Vagina (tissue), 2 donors: ENCODE data around the gene HYOU1. TPM values are rescaled to one million over a fixed set of nuclear protein-coding genes. Genes with fewer than 3 reads are reported as not detected.
"Not testable (repeated sequence)": the region's sequence is repeated elsewhere in the genome, so short reads cannot be mapped to it uniquely, and the experiment has no call there.

Experiments used
- DNase-seq, 2 donors: peaks; one replicate each; pipeline ENCODE4 v3.0.0-alpha.2; 2017; ENCODE audit errors: extremely low spot score in 2 of 2
- H3K27ac ChIP-seq: fragments of 200-600 bp; sonication (generic); one replicate; pipeline ENCODE4 v1.5.1; 2019
- H3K27me3 ChIP-seq: fragments of 200-600 bp; sonication (generic); one replicate; pipeline ENCODE4 v1.5.1; 2019
- H3K36me3 ChIP-seq, 2 donors: fragments of 200-600 bp; sonication (generic); one replicate each; pipeline ENCODE4 v1.5.1; 2017 to 2019
- H3K4me1 ChIP-seq: fragments of 200-600 bp; sonication (generic); one replicate; pipeline ENCODE4 v1.5.1; 2019
- H3K4me3 ChIP-seq, 2 donors: fragments of 200-600 bp; sonication (generic); 1 replicate in 1 of 2; 2 replicates in 1 of 2; pipeline ENCODE4 v1.5.1; 2016 to 2019
- H3K9me3 ChIP-seq: fragments of 200-600 bp; sonication (generic); one replicate; pipeline ENCODE4 v1.5.1; 2019
- CTCF ChIP-seq, 3 experiments: fragments of 450-650 bp in 2 of 3; fragments of 200-600 bp in 1 of 3; sonication (generic) in 1 of 3; IDR thresholded peaks; one replicate each; pipeline ENCODE4 v1.5.1; 2017 to 2019; ENCODE audit warnings: antibody characterized with exemption in 3 of 3, mild to moderate bottlenecking in 2 of 3, moderate library complexity in 2 of 3
- POLR2A ChIP-seq, 2 donors: fragments of 450-650 bp; IDR thresholded peaks; one replicate each; pipeline ENCODE4 v1.6.1; 2017; ENCODE audit warnings: antibody characterized with exemption in 2 of 2, mild to moderate bottlenecking in 2 of 2, moderate library complexity in 2 of 2
- POLR2AphosphoS5 ChIP-seq, 2 donors: sonication (generic); formaldehyde crosslinking; IDR thresholded peaks; one replicate each; pipeline ENCODE4 v1.9.0; 2017; ENCODE audit warnings: antibody characterized with exemption in 2 of 2, mild to moderate bottlenecking in 2 of 2, low read depth in 1 of 2; ENCODE audit not compliant: insufficient read depth in 1 of 2
- intact Hi-C: fragments of 100-400 bp; cut with DNase I; formaldehyde crosslinking; loops from one replicate; pipeline ENCODE4 v1.15.1; 2023
- total RNA-seq: library from RNA; depleted of rRNA; stranded (reverse); fragments of >200 nt; gene quantifications from one replicate; pipeline ENCODE4 v1.2.3, GENCODE V29; 2016

The HYOU1 gene
- total RNA-seq, 1 donor from 2014 or later: 49.6 TPM

- Histone ChIP-seq H3K4me3 (no peak overlapping the region), H3K27ac (no peak overlapping the region), H3K9me3 (no peaks in the 10 kb centered on the region), H3K4me1 (no peaks in the 10 kb centered on the region), H3K27me3 (no peaks in the 10 kb centered on the region), H3K36me3 (peaks cover 0 to 96% of the 10 kb centered on the region in 2 donors)
- intact Hi-C loops: no loop called here
- TF ChIP-seq POLR2A (IDR thresholded peaks at IDR 0.05) (no peak), POLR2AphosphoS5 (IDR thresholded peaks at IDR 0.05; ENCODE audit: insufficient read depth in 1 of 2, low read depth in 1 of 2) (no peak), CTCF (IDR thresholded peaks at IDR 0.05) (no peak)
- DNase-seq: no peak
Measured at GRCh38 chr11:119077839-119078238, 20.8 kb upstream of the HYOU1 start.

GRCh38 chr11:119067371-119068222 is 10.6 kb upstream of the HYOU1 start, which contains the start of gene VPS11:
Gene VPS11, plus strand, starts transcription at chr11:119067818. Its CDS starts 6 bp downstream, at chr11:119067824.
- Histone ChIP-seq H3K4me3 (peak within 1 kb of the TSS; percentile 86 to 95), H3K9me3 (no peaks in the 10 kb centered on the region), H3K4me1 (peaks cover 36% of the 10 kb centered on the region), H3K27ac (peak within 1 kb of the TSS; percentile 91), H3K27me3 (no peaks in the 10 kb centered on the region), H3K36me3 (peaks cover 3 to 26% of the 10 kb centered on the region in 2 donors)
- TF ChIP-seq POLR2A (IDR thresholded peaks at IDR 0.05) (no peak), POLR2AphosphoS5 (IDR thresholded peaks at IDR 0.05; ENCODE audit: insufficient read depth in 1 of 2, low read depth in 1 of 2) (peak; percentile 94 to 98), CTCF (IDR thresholded peaks at IDR 0.05) (peak in 1 of 3 experiments; percentile 29)
- DNase-seq: peak in 1 of 2 donors; percentile 97
- intact Hi-C loops: no loop called here

DNA sequence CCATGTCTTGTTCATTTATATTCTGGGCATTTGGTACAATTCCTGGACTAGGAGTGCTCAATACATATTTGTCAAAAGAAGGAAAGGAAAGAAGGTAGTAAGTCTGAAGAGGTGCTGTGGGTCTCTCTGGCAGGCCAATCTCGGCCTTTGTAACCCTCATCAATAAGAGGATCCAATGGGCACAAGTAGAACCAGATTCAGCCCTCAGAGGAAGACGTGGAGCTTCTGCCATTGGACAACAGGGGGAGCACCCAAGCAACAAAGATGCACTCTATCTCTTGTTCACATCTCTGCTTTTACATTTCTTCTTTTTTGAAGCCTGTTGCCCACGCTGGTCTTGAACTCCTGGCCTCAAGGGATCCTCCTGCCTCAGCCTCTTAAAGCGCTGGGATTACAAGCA is 8.4 kb upstream of the HYOU1 start:
- Histone ChIP-seq H3K27ac (no peak overlapping the region), H3K27me3 (no peaks in the 10 kb centered on the region), H3K4me1 (peaks cover 38% of the 10 kb centered on the region), H3K36me3 (peaks cover 0 to 5% of the 10 kb centered on the region in 2 donors), H3K4me3 (no peak overlapping the region), H3K9me3 (no peaks in the 10 kb centered on the region)
- no peak for DNase-seq
- intact Hi-C loops: no loop called here
- TF ChIP-seq CTCF (IDR thresholded peaks at IDR 0.05): no peak
- TF ChIP-seq POLR2A (IDR thresholded peaks at IDR 0.05): no peak
- TF ChIP-seq POLR2AphosphoS5 (IDR thresholded peaks at IDR 0.05; ENCODE audit: insufficient read depth in 1 of 2, low read depth in 1 of 2): no peak

- intact Hi-C loops: no loop called here
- H3K27me3 ChIP-seq: no peaks in the 10 kb centered on the region
- no peak for DNase-seq
- no peaks in the 10 kb centered on the region for H3K36me3 ChIP-seq
- peaks cover 29% of the 10 kb centered on the region for H3K4me1 ChIP-seq
- H3K27ac ChIP-seq: no peak overlapping the region
- H3K4me3 ChIP-seq: no peak overlapping the region
- no peak for TF ChIP-seq CTCF (IDR thresholded peaks at IDR 0.05)
- no peak for TF ChIP-seq POLR2A (IDR thresholded peaks at IDR 0.05)
- no peak for TF ChIP-seq POLR2AphosphoS5 (IDR thresholded peaks at IDR 0.05; ENCODE audit: insufficient read depth in 1 of 2, low read depth in 1 of 2)
- no peaks in the 10 kb centered on the region for H3K9me3 ChIP-seq
Measured at GRCh38 chr11:119062779-119063178, 5.8 kb upstream of the HYOU1 start.

GRCh38 chr11:119061256-119061655 is 4.3 kb upstream of the HYOU1 start:
- no peaks in the 10 kb centered on the region for H3K27me3 ChIP-seq
- no peak overlapping the region for H3K27ac ChIP-seq
- H3K36me3 ChIP-seq: no peaks in the 10 kb centered on the region
- intact Hi-C loops: no loop called here
- H3K4me3 ChIP-seq: no peak overlapping the region
- no peak for TF ChIP-seq POLR2A (IDR thresholded peaks at IDR 0.05)
- no peak for TF ChIP-seq POLR2AphosphoS5 (IDR thresholded peaks at IDR 0.05; ENCODE audit: insufficient read depth in 1 of 2, low read depth in 1 of 2)
- TF ChIP-seq CTCF (IDR thresholded peaks at IDR 0.05): no peak
- peaks cover 27% of the 10 kb centered on the region for H3K4me1 ChIP-seq
- no peaks in the 10 kb centered on the region for H3K9me3 ChIP-seq
- DNase-seq: no peak

DNA sequence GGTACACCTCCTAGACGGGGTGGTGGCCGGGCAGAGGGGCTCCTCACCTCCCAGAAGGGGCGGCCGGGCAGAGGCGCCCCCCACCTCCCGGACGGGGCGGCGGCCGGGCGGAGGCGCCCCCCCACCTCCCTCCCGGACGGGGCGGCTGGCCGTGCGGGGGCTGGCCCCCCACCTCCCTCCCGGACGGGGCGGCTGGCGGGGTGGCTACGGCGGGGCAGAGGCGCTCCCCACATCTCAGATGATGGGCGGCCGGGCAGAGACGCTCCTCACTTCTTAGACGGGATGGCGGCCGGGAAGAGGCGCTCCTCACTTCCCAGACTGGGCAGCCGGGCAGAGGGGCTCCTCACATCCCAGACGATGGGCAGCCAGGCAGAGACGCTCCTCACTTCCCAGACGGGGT is 2.1 kb upstream of the HYOU1 start:
- Histone ChIP-seq H3K36me3 (peaks cover 0 to 11% of the 10 kb centered on the region in 2 donors), H3K4me1 (peaks cover 38% of the 10 kb centered on the region)
- intact Hi-C loops, H3K27ac ChIP-seq, H3K27me3 ChIP-seq, H3K9me3 ChIP-seq, H3K4me3 ChIP-seq, DNase-seq: not testable (repeated sequence)
